ENCODE data around the gene CEMIP.

CEMIP gene

DNA sequence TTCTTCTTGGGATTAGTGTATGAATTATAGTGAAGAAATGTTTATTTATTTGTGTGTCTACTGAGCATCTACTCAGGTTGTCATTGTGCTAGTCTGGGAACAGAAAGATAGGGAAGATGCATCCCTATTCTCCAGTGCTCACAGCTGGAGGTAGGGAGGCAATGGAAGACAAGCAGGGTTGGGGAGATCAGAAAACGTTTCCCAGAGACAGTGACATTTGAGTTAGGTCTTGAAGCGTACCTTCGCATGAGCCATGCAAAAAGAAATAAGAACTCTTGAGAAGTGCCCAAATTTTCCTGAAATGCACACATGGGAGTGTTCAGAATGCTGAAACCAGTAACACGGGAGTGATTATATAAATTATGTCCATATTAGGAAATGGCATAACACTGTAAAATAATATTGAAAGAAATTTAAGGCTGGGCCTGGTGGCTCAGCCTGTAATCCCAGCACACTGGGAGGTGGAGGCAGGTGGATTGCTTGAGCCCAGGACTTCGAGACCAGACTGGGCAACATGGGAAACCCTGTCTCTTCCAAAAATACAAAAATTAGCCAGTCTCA, 5.3 kb upstream of the CEMIP start:
- Histone ChIP-seq H3K9me3 (ENCODE audit: control insufficient read depth in 2 of 2, low read length in 2 of 2) (no peaks in the 10 kb centered on the region), H3K4me3 (ENCODE audit: low read length in 2 of 2) (no peak overlapping the region), H3K4me1 (ENCODE audit: control insufficient read depth, insufficient read depth, low read length) (peaks cover 14% of the 10 kb centered on the region), H3K9ac (ENCODE audit: low read length in 2 of 2) (no peak overlapping the region), H3K27ac (ENCODE audit: low read length) (no peak overlapping the region), H3K36me3 (ENCODE audit: control insufficient read depth in 2 of 2, insufficient read depth in 2 of 2, low read length in 2 of 2) (no peaks in the 10 kb centered on the region), H3K27me3 (ENCODE audit: control insufficient read depth in 1 of 2, insufficient read depth in 2 of 2, low read length in 2 of 2) (peaks cover 0 to 3% of the 10 kb centered on the region in 2 donors)

DNA sequence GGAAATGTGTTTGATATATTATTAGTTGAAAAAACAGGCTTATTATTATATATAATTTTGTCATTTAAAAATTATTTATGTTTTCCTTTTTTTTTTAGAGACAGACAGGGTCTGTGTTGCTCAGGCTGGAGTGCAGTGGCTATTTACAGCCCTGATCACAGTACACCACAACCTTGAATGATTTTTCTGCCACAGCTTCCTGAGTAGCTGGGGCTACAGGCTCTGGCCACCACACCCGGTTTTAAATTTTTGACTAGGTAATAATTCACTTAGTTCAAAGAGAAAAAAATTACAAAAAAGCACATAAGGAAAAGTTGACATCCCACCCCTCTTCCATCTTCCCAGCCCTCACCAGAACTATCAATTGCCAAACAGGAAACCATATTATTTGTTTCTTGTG, 4.7 kb upstream of the CEMIP start:
- Histone ChIP-seq H3K36me3 (ENCODE audit: control insufficient read depth in 2 of 2, insufficient read depth in 2 of 2, low read length in 2 of 2) (no peaks in the 10 kb centered on the region), H3K27ac (ENCODE audit: low read length) (no peak overlapping the region), H3K9ac (ENCODE audit: low read length in 2 of 2) (no peak overlapping the region), H3K9me3 (ENCODE audit: control insufficient read depth in 2 of 2, low read length in 2 of 2) (no peaks in the 10 kb centered on the region), H3K27me3 (ENCODE audit: control insufficient read depth in 1 of 2, insufficient read depth in 2 of 2, low read length in 2 of 2) (peaks cover 0 to 3% of the 10 kb centered on the region in 2 donors), H3K4me3 (ENCODE audit: low read length in 2 of 2) (no peak overlapping the region), H3K4me1 (ENCODE audit: control insufficient read depth, insufficient read depth, low read length) (peaks cover 19% of the 10 kb centered on the region)

DNA sequence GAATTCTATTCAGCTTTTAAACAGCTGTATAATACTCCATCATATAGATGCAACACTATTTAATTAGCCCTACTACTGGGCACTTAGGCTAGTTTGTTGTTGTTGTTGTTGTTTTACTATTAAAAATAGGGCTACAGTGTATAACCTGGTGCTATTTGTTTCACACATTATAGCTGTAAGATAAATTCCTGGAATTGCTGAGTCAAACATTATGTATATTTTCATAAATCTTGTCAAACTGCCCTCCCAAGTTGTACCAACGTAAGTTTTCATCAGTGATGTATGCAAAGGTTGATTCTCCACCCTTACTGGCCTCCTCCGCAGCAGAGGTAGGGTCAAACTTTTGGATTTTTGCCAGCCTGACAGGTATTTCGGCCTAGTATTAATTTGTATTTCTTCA, 3.8 kb upstream of the CEMIP start:
- no peaks in the 10 kb centered on the region for H3K36me3 ChIP-seq (ENCODE audit: control insufficient read depth in 2 of 2, insufficient read depth in 2 of 2, low read length in 2 of 2)
- H3K4me3 ChIP-seq (ENCODE audit: low read length in 2 of 2) = no peak overlapping the region
- H3K27me3 ChIP-seq (ENCODE audit: control insufficient read depth in 1 of 2, insufficient read depth in 2 of 2, low read length in 2 of 2) = peaks cover 0 to 3% of the 10 kb centered on the region in 2 donors
- H3K27ac ChIP-seq (ENCODE audit: low read length) = no peak overlapping the region
- no peak overlapping the region for H3K9ac ChIP-seq (ENCODE audit: low read length in 2 of 2)
- peaks cover 27% of the 10 kb centered on the region for H3K4me1 ChIP-seq (ENCODE audit: control insufficient read depth, insufficient read depth, low read length)
- no peaks in the 10 kb centered on the region for H3K9me3 ChIP-seq (ENCODE audit: control insufficient read depth in 2 of 2, low read length in 2 of 2)

DNA sequence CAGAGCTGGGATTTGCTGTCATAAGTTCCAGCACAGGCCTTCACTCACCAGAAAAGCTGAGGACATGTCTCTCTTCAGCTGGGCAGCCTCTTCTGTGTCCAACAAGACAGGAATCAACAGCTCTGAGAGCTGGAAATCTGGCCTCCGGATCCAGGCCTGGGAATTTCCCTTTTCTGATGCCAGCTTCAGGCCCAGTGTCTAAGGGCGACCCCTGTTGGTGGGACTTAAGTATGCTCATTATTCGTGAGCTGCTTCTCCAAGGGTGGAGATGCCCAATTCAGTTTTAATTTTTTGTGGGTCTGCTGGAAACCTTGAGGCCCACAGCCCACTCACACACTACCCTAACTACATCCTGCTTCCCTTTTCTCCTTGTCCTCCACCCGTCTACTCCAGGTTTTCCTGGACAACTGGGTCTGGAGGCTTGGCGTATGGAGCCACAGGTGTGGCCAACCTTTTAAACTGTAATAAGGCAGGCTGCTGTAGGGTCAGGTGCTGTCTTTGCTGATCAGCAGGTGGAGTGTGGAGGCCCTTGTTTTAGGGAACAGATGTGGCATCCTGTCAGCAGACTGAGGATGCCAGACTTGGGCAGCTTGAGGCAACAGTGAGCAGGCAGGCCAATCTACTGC, 2.6 kb upstream of the CEMIP start:
- peak overlapping the region; percentile 13 to 58 for H3K9ac ChIP-seq (ENCODE audit: low read length in 2 of 2)
- no peaks in the 10 kb centered on the region for H3K9me3 ChIP-seq (ENCODE audit: control insufficient read depth in 2 of 2, low read length in 2 of 2)
- H3K27me3 ChIP-seq (ENCODE audit: control insufficient read depth in 1 of 2, insufficient read depth in 2 of 2, low read length in 2 of 2) = peaks cover 0 to 3% of the 10 kb centered on the region in 2 donors
- no peak overlapping the region for H3K27ac ChIP-seq (ENCODE audit: low read length)
- H3K4me3 ChIP-seq (ENCODE audit: low read length in 2 of 2) = no peak overlapping the region
- H3K36me3 ChIP-seq (ENCODE audit: control insufficient read depth in 2 of 2, insufficient read depth in 2 of 2, low read length in 2 of 2) = no peaks in the 10 kb centered on the region
- H3K4me1 ChIP-seq (ENCODE audit: control insufficient read depth, insufficient read depth, low read length) = peaks cover 30% of the 10 kb centered on the region

DNA sequence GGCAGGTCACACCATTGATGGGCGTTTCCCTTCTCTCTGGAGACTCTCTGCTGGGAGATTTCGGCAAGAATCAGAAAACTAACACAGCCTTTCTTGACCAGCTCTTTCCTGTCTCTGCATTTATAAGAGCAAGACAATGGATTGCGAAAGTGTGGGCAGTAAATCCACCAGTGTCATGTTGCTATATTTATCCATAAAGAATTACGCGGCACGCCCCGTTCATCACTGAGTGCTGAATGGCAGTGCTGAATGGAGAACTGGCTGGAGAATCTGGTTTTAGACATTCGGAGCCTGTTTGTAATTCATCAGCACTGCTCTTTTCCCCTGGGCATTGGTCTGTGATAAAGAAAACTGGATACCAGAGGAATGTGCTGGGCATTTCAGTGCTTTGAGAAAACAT, 2.0 kb upstream of the CEMIP start:
- H3K9ac ChIP-seq (ENCODE audit: low read length in 2 of 2) = peak overlapping the region in 1 of 2 donors; percentile 21
- H3K36me3 ChIP-seq (ENCODE audit: control insufficient read depth in 2 of 2, insufficient read depth in 2 of 2, low read length in 2 of 2) = no peaks in the 10 kb centered on the region
- H3K9me3 ChIP-seq (ENCODE audit: control insufficient read depth in 2 of 2, low read length in 2 of 2) = no peaks in the 10 kb centered on the region
- peaks cover 30% of the 10 kb centered on the region for H3K4me1 ChIP-seq (ENCODE audit: control insufficient read depth, insufficient read depth, low read length)
- H3K27me3 ChIP-seq (ENCODE audit: control insufficient read depth in 1 of 2, insufficient read depth in 2 of 2, low read length in 2 of 2) = peaks cover 0 to 3% of the 10 kb centered on the region in 2 donors
- H3K27ac ChIP-seq (ENCODE audit: low read length) = no peak overlapping the region
- H3K4me3 ChIP-seq (ENCODE audit: low read length in 2 of 2) = no peak overlapping the region

DNA sequence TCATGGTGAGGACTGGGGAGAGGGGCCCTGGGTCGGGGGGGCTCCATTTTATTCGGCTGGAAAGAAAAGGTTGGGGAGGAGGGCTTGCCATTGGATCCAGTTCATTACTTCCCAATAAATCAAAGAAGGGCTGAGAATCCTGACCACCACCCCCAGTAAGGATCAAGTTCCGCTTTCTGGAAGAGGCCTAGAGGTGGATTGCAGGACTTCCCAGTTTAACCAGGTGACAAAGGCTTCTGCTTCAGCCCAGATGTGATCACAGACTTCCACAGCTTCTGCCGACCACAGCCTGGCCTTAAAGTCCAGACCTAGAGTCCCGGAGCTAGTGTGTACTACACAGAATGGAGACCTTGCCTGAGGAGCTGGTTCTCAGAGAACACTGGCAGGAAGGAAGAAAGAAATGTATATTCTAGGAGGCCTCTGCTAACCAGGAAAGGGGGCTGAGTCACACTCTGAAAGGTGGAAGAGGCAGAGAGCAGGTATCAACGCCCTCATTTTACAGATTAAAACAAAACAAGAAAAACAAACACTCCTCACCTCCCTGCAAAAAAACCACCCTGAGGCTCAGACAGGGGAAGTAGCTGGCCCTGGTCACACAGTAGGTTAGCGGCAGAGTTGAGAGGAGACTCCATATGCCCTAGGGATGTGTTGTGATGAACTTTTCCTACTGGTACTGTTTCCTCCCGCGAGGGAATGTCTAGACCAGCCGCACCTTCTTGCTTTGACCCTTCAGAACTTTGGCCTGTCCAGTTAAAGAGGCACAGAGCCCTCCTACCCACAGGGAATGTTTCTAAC, 1.1 kb upstream of the CEMIP start:
- Histone ChIP-seq H3K27me3 (ENCODE audit: control insufficient read depth in 1 of 2, insufficient read depth in 2 of 2, low read length in 2 of 2) (peaks cover 0 to 3% of the 10 kb centered on the region in 2 donors), H3K9me3 (ENCODE audit: control insufficient read depth in 2 of 2, low read length in 2 of 2) (no peaks in the 10 kb centered on the region), H3K4me3 (ENCODE audit: low read length in 2 of 2) (peak overlapping the region in 1 of 2 donors; percentile 41), H3K9ac (ENCODE audit: low read length in 2 of 2) (peak overlapping the region in 1 of 2 donors; percentile 51), H3K4me1 (ENCODE audit: control insufficient read depth, insufficient read depth, low read length) (peaks cover 30% of the 10 kb centered on the region), H3K27ac (ENCODE audit: low read length) (no peak overlapping the region), H3K36me3 (ENCODE audit: control insufficient read depth in 2 of 2, insufficient read depth in 2 of 2, low read length in 2 of 2) (no peaks in the 10 kb centered on the region)

DNA sequence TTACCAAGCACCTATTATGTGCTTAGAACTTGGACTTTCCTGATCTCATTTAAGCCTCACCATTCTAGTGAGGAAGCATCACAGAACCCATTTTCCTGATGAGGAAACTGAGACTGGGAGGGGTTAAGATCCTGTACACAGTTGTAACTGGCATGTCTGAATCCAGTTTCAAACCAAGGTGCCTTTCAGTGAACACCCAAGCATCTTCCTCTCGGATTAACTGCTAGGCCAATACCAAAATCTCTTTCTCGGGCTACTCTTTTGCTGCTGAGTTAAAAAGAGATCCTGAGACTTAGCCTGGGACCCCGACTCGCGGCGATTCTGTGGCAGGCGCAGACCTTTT, 578 bp upstream of the CEMIP start:
- Histone ChIP-seq H3K9me3 (ENCODE audit: control insufficient read depth in 2 of 2, low read length in 2 of 2) (no peaks in the 10 kb centered on the region), H3K36me3 (ENCODE audit: control insufficient read depth in 2 of 2, insufficient read depth in 2 of 2, low read length in 2 of 2) (no peaks in the 10 kb centered on the region), H3K9ac (ENCODE audit: low read length in 2 of 2) (peak overlapping the region in 1 of 2 donors; percentile 51), H3K27ac (ENCODE audit: low read length) (no peak overlapping the region), H3K4me3 (ENCODE audit: low read length in 2 of 2) (peak overlapping the region; percentile 41 to 79), H3K27me3 (ENCODE audit: control insufficient read depth in 1 of 2, insufficient read depth in 2 of 2, low read length in 2 of 2) (peaks cover 0 to 3% of the 10 kb centered on the region in 2 donors), H3K4me1 (ENCODE audit: control insufficient read depth, insufficient read depth, low read length) (peaks cover 30% of the 10 kb centered on the region)

DNA sequence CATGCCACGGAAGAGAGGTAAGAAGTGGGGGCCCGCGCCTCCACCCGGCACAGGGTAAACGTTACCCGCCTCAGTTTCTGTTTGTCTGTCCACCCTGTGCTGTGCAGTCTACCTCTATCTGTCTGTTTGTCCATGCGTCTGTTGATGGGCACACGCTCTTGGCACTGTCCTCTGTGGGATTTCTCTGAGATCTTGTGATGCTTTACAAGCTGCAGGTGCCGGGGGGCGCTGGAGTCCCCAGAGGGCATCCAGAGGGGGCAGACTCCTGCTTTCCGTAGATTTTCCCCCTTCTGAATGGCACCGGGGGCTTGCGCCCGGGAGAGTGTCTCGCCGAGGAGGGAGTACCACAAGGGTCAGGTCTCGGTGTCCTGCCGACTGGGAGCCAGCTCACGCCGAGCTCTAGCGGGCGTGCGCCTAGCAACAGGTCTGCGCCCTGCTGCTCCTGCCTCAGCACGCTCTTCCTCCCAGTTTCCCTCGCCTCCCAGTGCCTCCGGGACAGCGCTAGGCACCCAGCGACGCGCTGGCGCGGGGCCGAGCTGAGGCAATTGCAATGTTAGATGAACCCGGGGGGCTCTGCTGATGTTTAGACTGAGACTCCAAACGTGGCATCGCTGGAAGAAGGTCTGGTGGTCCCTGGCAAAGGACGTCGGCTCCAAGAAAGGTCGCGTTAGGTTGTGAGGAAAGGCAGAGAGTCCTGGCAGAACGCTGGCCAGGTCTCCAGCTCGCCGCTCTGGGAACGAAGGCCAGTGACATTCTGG, 667 bp downstream of the CEMIP start:
- Histone ChIP-seq H3K27ac (ENCODE audit: low read length) (no peak overlapping the region), H3K9ac (ENCODE audit: low read length in 2 of 2) (no peak overlapping the region), H3K4me1 (ENCODE audit: control insufficient read depth, insufficient read depth, low read length) (peaks cover 30% of the 10 kb centered on the region), H3K9me3 (ENCODE audit: control insufficient read depth in 2 of 2, low read length in 2 of 2) (no peaks in the 10 kb centered on the region), H3K4me3 (ENCODE audit: low read length in 2 of 2) (peak overlapping the region; percentile 77 to 79), H3K36me3 (ENCODE audit: control insufficient read depth in 2 of 2, insufficient read depth in 2 of 2, low read length in 2 of 2) (peaks cover 0 to 4% of the 10 kb centered on the region in 2 donors), H3K27me3 (ENCODE audit: control insufficient read depth in 1 of 2, insufficient read depth in 2 of 2, low read length in 2 of 2) (peaks cover 0 to 3% of the 10 kb centered on the region in 2 donors)

DNA sequence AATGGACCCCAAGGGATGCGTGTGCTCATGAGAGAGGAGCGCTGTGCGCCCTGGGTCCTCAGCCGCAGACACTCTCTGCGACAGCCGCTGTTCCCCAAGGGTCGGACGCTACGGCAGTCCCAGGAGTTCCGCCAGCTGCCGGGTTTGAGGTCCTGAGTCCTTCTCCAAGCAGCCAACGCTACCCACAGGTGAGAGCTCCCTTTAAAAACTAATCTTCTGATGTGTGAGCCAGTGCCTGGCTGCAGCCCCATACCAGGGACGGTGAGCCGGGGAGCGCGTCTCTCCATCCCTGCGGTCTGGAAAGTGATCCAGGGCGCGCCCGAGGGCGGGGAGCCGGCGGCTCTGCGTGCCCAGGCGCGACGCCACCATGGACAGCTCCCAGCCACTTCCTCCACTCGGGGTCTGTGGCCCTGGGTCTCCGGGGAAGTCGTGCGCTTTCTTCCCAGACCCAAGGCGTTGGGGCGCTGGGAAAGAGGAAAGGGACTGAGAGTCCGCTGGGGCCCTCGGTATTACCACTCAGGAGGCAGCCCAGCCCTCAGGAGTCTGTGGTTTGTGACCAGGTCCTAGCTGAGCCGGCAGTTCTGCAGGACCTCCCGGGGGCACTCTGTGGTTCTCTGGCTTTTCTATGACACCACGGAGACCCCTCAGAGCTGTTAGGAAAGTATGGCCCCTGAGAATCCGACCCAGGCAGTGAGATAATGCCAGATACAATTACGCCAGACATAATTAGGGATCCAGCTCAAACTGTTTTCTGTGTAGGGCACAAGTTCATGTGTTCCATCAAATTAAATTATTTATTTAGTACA, 1.4 kb downstream of the CEMIP start:
- H3K27me3 ChIP-seq (ENCODE audit: control insufficient read depth in 1 of 2, insufficient read depth in 2 of 2, low read length in 2 of 2) = peaks cover 0 to 3% of the 10 kb centered on the region in 2 donors
- peaks cover 30% of the 10 kb centered on the region for H3K4me1 ChIP-seq (ENCODE audit: control insufficient read depth, insufficient read depth, low read length)
- H3K9me3 ChIP-seq (ENCODE audit: control insufficient read depth in 2 of 2, low read length in 2 of 2) = no peaks in the 10 kb centered on the region
- H3K36me3 ChIP-seq (ENCODE audit: control insufficient read depth in 2 of 2, insufficient read depth in 2 of 2, low read length in 2 of 2) = peaks cover 0 to 4% of the 10 kb centered on the region in 2 donors
- no peak overlapping the region for H3K27ac ChIP-seq (ENCODE audit: low read length)
- peak overlapping the region; percentile 77 to 79 for H3K4me3 ChIP-seq (ENCODE audit: low read length in 2 of 2)
- H3K9ac ChIP-seq (ENCODE audit: low read length in 2 of 2) = no peak overlapping the region

DNA sequence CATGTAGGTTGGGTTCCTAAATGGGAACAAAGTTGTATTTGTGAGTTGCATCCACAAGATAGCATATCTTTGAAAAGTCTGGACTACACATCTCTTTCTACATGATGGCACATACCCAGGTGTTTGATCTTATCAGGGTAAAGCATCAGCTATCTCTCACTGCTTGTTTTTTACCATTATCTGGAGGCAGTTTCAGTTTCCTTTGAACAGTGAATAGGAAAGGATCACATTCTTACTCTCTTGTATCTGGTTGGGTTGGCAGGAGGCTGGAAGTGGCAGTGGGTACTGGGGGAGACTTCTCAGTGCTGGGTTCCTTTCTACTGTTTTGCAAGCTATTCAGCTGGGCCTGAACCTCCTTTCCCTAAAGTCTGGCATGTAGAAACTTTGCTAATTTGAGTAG, 4.1 kb downstream of the CEMIP start:
- Histone ChIP-seq H3K36me3 (ENCODE audit: control insufficient read depth in 2 of 2, insufficient read depth in 2 of 2, low read length in 2 of 2) (peaks cover 0 to 4% of the 10 kb centered on the region in 2 donors), H3K9ac (ENCODE audit: low read length in 2 of 2) (no peak overlapping the region), H3K4me3 (ENCODE audit: low read length in 2 of 2) (no peak overlapping the region), H3K27me3 (ENCODE audit: control insufficient read depth in 1 of 2, insufficient read depth in 2 of 2, low read length in 2 of 2) (no peaks in the 10 kb centered on the region), H3K4me1 (ENCODE audit: control insufficient read depth, insufficient read depth, low read length) (peaks cover 22% of the 10 kb centered on the region), H3K27ac (ENCODE audit: low read length) (no peak overlapping the region), H3K9me3 (ENCODE audit: control insufficient read depth in 2 of 2, low read length in 2 of 2) (no peaks in the 10 kb centered on the region)

All from stomach smooth muscle (tissue), 2 donors.